ENCODE measurements around the gene CPPED1. TPM values are rescaled to one million over a fixed set of nuclear protein-coding genes. Genes with fewer than 3 reads are reported as not detected.

CPPED1 gene
- polyA plus RNA-seq, 3 donors, result 100 to 292 (median 259) TPM

DNA sequence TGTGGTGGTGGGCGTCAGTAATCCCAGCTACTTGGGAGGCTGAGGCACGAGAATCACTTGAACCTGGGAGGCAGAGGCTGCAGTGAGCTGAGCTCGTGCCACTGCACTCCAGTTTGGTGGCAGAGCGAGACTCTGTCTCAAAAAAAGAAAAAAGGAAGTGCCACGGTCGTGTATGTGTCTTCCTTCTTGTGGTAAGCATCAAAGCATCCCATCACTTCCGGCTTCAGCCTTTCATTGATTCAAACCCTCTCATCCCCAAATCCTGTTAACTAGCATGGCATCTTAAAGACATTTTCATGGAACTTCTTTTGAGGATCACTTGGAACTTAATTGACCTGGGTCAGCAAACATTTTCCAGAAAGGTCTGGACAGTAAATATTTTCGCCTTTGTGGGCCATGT lies 126.2 kb downstream of the CPPED1 start:
- DNase-seq, result peak; percentile 3 to 33 (median 4)
- no peak for TF ChIP-seq CTCF (IDR thresholded peaks at IDR 0.05)
- Mint-ChIP-seq H3K9me3 (peaks cover 0 to 4% (median 0%) of the 10 kb centered on the region in 7 donors), H3K27ac (peak overlapping the region in 1 of 7 donors; percentile 82), H3K36me3 (peaks cover 18 to 84% of the 10 kb centered on the region in 2 donors), H3K4me3 (no peak overlapping the region), H3K27me3 (ENCODE audit: low read depth in 3 of 3) (no peaks in the 10 kb centered on the region), H3K4me1 (peaks cover 10% of the 10 kb centered on the region)
- H3K9me3 ChIP-seq (replicated peaks in 1 of 2; ENCODE audit: control insufficient read depth in 1 of 2, insufficient read depth in 1 of 2, low read length in 2 of 2), result no peaks in the 10 kb centered on the region
- intact Hi-C loops (cut with micrococcal nuclease), result no loop called here
- peaks cover 100% of the 10 kb centered on the region for H4K20me1 ChIP-seq (ENCODE audit: insufficient read depth, low read length)
- no peaks in the 10 kb centered on the region for H3K27me3 ChIP-seq (ENCODE audit: control insufficient read depth in 2 of 2, insufficient read depth in 2 of 2, low read length in 2 of 2)
- peaks cover 39% of the 10 kb centered on the region for H3K79me2 ChIP-seq (ENCODE audit: insufficient read depth, low read length)
- no peak overlapping the region for H3K9ac ChIP-seq (ENCODE audit: insufficient read depth, low read length, poor library complexity, severe bottlenecking)
- H3K4me2 ChIP-seq (replicated peaks; ENCODE audit: extremely low read depth, low read length, poor library complexity, severe bottlenecking), result no peak overlapping the region
- H3K27ac ChIP-seq (ENCODE audit: low read depth in 1 of 2, low read length in 2 of 2), result no peak overlapping the region
- peaks cover 27 to 79% of the 10 kb centered on the region in 2 donors for H3K36me3 ChIP-seq (replicated peaks in 1 of 2; ENCODE audit: control insufficient read depth in 1 of 2, insufficient read depth in 2 of 2, low read length in 2 of 2)
- 60% methylated on average over 5 of the region's 8 CpGs for WGBS (ENCODE audit: insufficient coverage)
- H3K4me1 ChIP-seq (ENCODE audit: control insufficient read depth in 1 of 2, insufficient read depth in 2 of 2, low read length in 2 of 2), result peaks cover 6 to 7% of the 10 kb centered on the region in 2 donors
- no peak overlapping the region for H2AFZ ChIP-seq (ENCODE audit: insufficient read depth, low read depth, low read length, poor library complexity, severe bottlenecking)
- H3K4me3 ChIP-seq (replicated peaks in 1 of 3; ENCODE audit: low read depth in 2 of 3, low read length in 3 of 3), result no peak overlapping the region

DNA sequence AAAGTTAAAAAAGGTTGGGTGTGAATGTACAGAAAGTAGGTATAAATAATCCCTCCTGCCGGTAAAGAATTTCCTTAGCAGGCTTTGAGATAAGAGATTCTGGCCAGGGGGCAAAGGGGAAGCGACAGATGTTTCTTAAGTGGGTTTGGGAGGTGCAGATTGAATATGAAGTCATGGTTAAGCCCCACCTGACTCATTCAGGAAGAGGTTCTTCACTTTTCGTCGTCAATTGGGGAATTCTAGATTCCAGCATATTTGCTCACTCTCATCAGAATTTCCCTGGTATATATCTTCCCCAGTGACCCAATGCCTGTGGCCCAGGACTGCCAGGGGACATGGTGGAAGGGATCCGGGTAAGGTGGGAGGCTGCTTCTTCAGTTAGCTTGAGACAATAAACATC lies 127.8 kb downstream of the CPPED1 start:
- Histone ChIP-seq H4K20me1 (ENCODE audit: insufficient read depth, low read length) (peaks cover 100% of the 10 kb centered on the region), H3K4me1 (ENCODE audit: control insufficient read depth in 1 of 2, insufficient read depth in 2 of 2, low read length in 2 of 2) (peaks cover 6 to 7% of the 10 kb centered on the region in 2 donors), H3K27ac (ENCODE audit: low read depth in 1 of 2, low read length in 2 of 2) (no peak overlapping the region), H3K79me2 (ENCODE audit: insufficient read depth, low read length) (peaks cover 29% of the 10 kb centered on the region), H3K4me2 (replicated peaks; ENCODE audit: extremely low read depth, low read length, poor library complexity, severe bottlenecking) (no peak overlapping the region), H3K9me3 (replicated peaks in 1 of 2; ENCODE audit: control insufficient read depth in 1 of 2, insufficient read depth in 1 of 2, low read length in 2 of 2) (no peaks in the 10 kb centered on the region), H3K9ac (ENCODE audit: insufficient read depth, low read length, poor library complexity, severe bottlenecking) (no peak overlapping the region), H3K4me3 (replicated peaks in 1 of 3; ENCODE audit: low read depth in 2 of 3, low read length in 3 of 3) (no peak overlapping the region), H2AFZ (ENCODE audit: insufficient read depth, low read depth, low read length, poor library complexity, severe bottlenecking) (no peak overlapping the region), H3K27me3 (ENCODE audit: control insufficient read depth in 2 of 2, insufficient read depth in 2 of 2, low read length in 2 of 2) (no peaks in the 10 kb centered on the region), H3K36me3 (replicated peaks in 1 of 2; ENCODE audit: control insufficient read depth in 1 of 2, insufficient read depth in 2 of 2, low read length in 2 of 2) (peaks cover 30 to 78% of the 10 kb centered on the region in 2 donors)
- no CpG with 5 or more reads among the region's 5 CpGs for WGBS (ENCODE audit: insufficient coverage)
- H3K4me3 Mint-ChIP-seq, result no peak overlapping the region
- no peak for TF ChIP-seq CTCF (IDR thresholded peaks at IDR 0.05)
- H3K36me3 Mint-ChIP-seq, result peaks cover 23 to 80% of the 10 kb centered on the region in 2 donors
- peak in 1 of 3 donors; percentile 58 for DNase-seq
- H3K4me1 Mint-ChIP-seq, result peaks cover 10% of the 10 kb centered on the region
- intact Hi-C loops (cut with micrococcal nuclease), result no loop called here
- H3K9me3 Mint-ChIP-seq, result peaks cover 0 to 3% (median 1%) of the 10 kb centered on the region in 7 donors
- H3K27ac Mint-ChIP-seq, result no peak overlapping the region
- no peaks in the 10 kb centered on the region for H3K27me3 Mint-ChIP-seq (ENCODE audit: low read depth in 3 of 3)
